ENCODE results near the gene LALBA.

- TF ChIP-seq GATA2 (IDR thresholded peaks at IDR 0.05; ENCODE audit: low read depth, low read length) (no peak), GATA3 (IDR thresholded peaks at IDR 0.05; ENCODE audit: low read depth, low read length) (no peak)
Observed at GRCh38 chr12:48525332-48525731, 44.5 kb downstream of the LALBA start, which contains the start of gene OR8S1.
